GM23338 (cell line): Measurements from ENCODE around the gene RELN. TPM values are rescaled to one million over a fixed set of nuclear protein-coding genes. Genes with fewer than 3 reads are reported as not detected.

ENCODE experiments used
- ATAC-seq: fragments of 200-7000 bp; cut with Tn5 transposase; 3 replicates; pipeline ENCODE4 v1.9.1; 2020
- DNase-seq: peaks from one replicate; pipeline ENCODE4 v3.0.0-alpha.2; 2015; ENCODE audit warnings: low spot score
- H2AFZ ChIP-seq: fragments of 200-600 bp; sonication (generic); 2 replicates; pipeline ENCODE4 v1.8.0; 2016; ENCODE audit warnings: antibody characterized with exemption, mild to moderate bottlenecking, moderate library complexity
- H3F3A ChIP-seq: fragments of 200-600 bp; sonication (generic); replicated peaks from 2 replicates; pipeline ENCODE4 v1.8.0; 2017; ENCODE audit warnings: antibody characterized with exemption, mixed run types, low read depth
- H3K27ac ChIP-seq: fragments of 200-600 bp; sonication (generic); 2 replicates; pipeline ENCODE4 v1.6.1; 2016; ENCODE audit warnings: low read depth
- H3K27me3 ChIP-seq: fragments of 200-600 bp; sonication (generic); 2 replicates; pipeline ENCODE4 v1.8.0; 2016; ENCODE audit warnings: mild to moderate bottlenecking, mixed run types, moderate library complexity; ENCODE audit not compliant: insufficient read depth
- H3K36me3 ChIP-seq: fragments of 200-600 bp; sonication (generic); 2 replicates; pipeline ENCODE4 v1.8.0; 2016; ENCODE audit warnings: mild to moderate bottlenecking; ENCODE audit not compliant: insufficient read depth
- H3K4me1 ChIP-seq: fragments of 200-600 bp; sonication (generic); 2 replicates; pipeline ENCODE4 v1.8.0; 2016; ENCODE audit warnings: mild to moderate bottlenecking, moderate library complexity; ENCODE audit not compliant: insufficient read depth
- H3K4me2 ChIP-seq: fragments of 200-600 bp; sonication (generic); 2 replicates; pipeline ENCODE4 v1.7.1; 2017; ENCODE audit warnings: mixed run types
- H3K4me3 ChIP-seq: fragments of 200-600 bp; sonication (generic); 2 replicates; pipeline ENCODE4 v1.6.1; 2016; ENCODE audit warnings: mixed run types
- H3K79me2 ChIP-seq: fragments of 200-600 bp; sonication (generic); replicated peaks from 2 replicates; pipeline ENCODE4 v1.8.0; 2017; ENCODE audit warnings: mild to moderate bottlenecking; ENCODE audit not compliant: insufficient read depth
- H3K9me2 ChIP-seq: fragments of 200-600 bp; sonication (generic); 2 replicates; pipeline ENCODE4 v1.8.0; 2017; ENCODE audit not compliant: insufficient read depth
- H4K20me1 ChIP-seq: fragments of 200-600 bp; sonication (generic); replicated peaks from 2 replicates; pipeline ENCODE4 v1.8.0; 2017; ENCODE audit warnings: mild to moderate bottlenecking; ENCODE audit not compliant: insufficient read depth
- H3K27ac Mint-ChIP-seq: 2 replicates; pipeline ENCODE4 v1.8.0; 2020; ENCODE audit warnings: inconsistent platforms, mild to moderate bottlenecking, moderate library complexity, mixed read lengths
- H3K27me3 Mint-ChIP-seq: 3 replicates; pipeline ENCODE4 v1.8.0; 2022; ENCODE audit warnings: low read depth, mild to moderate bottlenecking, moderate library complexity, mixed read lengths, inconsistent platforms; ENCODE audit not compliant: insufficient read depth, poor library complexity
- H3K36me3 Mint-ChIP-seq: 3 replicates; pipeline ENCODE4 v1.8.0; 2021; ENCODE audit warnings: low read depth, mild to moderate bottlenecking, inconsistent platforms, moderate library complexity, mixed read lengths
- H3K4me1 Mint-ChIP-seq: 3 replicates; pipeline ENCODE4 v1.8.0; 2020; ENCODE audit warnings: mild to moderate bottlenecking, inconsistent platforms, mixed read lengths
- H3K4me3 Mint-ChIP-seq: 3 replicates; pipeline ENCODE4 v1.8.0; 2021; ENCODE audit warnings: moderate library complexity, mild to moderate bottlenecking, inconsistent platforms, mixed read lengths
- H3K9me3 Mint-ChIP-seq: 3 replicates; pipeline ENCODE4 v1.8.0; 2020; ENCODE audit warnings: moderate library complexity, mild to moderate bottlenecking, inconsistent platforms, mixed read lengths
- CREB1 ChIP-seq: fragments of 250-450 bp; sonication (Bioruptor Pico); IDR thresholded peaks from 2 replicates; pipeline ENCODE4 v1.5.0; 2020; ENCODE audit warnings: low read depth, mild to moderate bottlenecking, moderate library complexity
- EZH2 ChIP-seq: fragments of 200-600 bp; sonication (generic); IDR thresholded peaks from one replicate; pipeline ENCODE4 v1.8.0; 2017; ENCODE audit warnings: antibody characterized with exemption, mild to moderate bottlenecking, low read depth; ENCODE audit not compliant: unreplicated experiment
- JUNB ChIP-seq: IDR thresholded peaks from one replicate; pipeline ENCODE4 v1.6.1; 2016; ENCODE audit warnings: antibody characterized with exemption; ENCODE audit not compliant: unreplicated experiment
- POLR2AphosphoS5 ChIP-seq: IDR thresholded peaks from 2 replicates; pipeline ENCODE4 v1.6.1; 2016; ENCODE audit warnings: antibody characterized with exemption, low read depth
- polyA plus RNA-seq: library from polyadenylated mRNA; unstranded; fragments of >200 nt; fragmentation: Nextera tagmentation; extraction: Ambion mirVana; gene quantifications from 2 replicates; pipeline ENCODE4 v1.2.1, GENCODE V29; 2016
- total RNA-seq: library from RNA; depleted of rRNA; stranded (reverse); fragments of >200 nt; shearing (Covaris generic); gene quantifications from 2 replicates; pipeline ENCODE4 v1.2.3, GENCODE V29; 2014
- TF ChIP-seq, protein P1 (sequence below): fragments of 250-450 bp; sonication (Bioruptor Pico); IDR thresholded peaks from 2 replicates; pipeline ENCODE4 v1.5.0; 2020; ENCODE audit warnings: mild to moderate bottlenecking, moderate library complexity
- TF ChIP-seq, protein P2 (sequence below): IDR thresholded peaks from one replicate; pipeline ENCODE4 v1.6.1; 2018; ENCODE audit warnings: antibody characterized with exemption; ENCODE audit not compliant: unreplicated experiment
- TF ChIP-seq, protein P3 (sequence below): IDR thresholded peaks from 2 replicates; pipeline ENCODE4 v1.6.1; 2016; ENCODE audit warnings: antibody characterized with exemption

The RELN gene
- total and polyA plus RNA-seq, 2 experiments from 2014 or later, result 0.10 to 0.76 TPM

DNA sequence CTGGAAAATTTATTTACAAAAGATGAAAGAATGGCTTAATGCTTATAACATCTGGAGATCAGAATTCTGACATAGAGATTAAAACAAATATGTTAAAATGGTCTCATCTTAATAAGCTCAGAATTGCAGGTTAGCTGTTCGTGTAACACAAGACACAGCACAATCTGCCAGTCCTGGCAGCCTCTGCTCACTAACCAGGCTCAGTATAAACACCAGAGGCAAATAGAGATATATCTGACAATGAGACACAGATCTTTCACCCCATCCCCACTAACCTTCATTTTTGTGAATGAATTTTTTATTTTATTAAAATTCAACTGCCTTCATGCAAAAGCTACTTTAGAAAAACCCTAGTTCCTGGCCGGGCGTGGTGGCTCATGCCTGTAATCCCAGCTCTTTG, 51.8 kb downstream of the RELN start (continued):
- TF ChIP-seq, protein P1, sequence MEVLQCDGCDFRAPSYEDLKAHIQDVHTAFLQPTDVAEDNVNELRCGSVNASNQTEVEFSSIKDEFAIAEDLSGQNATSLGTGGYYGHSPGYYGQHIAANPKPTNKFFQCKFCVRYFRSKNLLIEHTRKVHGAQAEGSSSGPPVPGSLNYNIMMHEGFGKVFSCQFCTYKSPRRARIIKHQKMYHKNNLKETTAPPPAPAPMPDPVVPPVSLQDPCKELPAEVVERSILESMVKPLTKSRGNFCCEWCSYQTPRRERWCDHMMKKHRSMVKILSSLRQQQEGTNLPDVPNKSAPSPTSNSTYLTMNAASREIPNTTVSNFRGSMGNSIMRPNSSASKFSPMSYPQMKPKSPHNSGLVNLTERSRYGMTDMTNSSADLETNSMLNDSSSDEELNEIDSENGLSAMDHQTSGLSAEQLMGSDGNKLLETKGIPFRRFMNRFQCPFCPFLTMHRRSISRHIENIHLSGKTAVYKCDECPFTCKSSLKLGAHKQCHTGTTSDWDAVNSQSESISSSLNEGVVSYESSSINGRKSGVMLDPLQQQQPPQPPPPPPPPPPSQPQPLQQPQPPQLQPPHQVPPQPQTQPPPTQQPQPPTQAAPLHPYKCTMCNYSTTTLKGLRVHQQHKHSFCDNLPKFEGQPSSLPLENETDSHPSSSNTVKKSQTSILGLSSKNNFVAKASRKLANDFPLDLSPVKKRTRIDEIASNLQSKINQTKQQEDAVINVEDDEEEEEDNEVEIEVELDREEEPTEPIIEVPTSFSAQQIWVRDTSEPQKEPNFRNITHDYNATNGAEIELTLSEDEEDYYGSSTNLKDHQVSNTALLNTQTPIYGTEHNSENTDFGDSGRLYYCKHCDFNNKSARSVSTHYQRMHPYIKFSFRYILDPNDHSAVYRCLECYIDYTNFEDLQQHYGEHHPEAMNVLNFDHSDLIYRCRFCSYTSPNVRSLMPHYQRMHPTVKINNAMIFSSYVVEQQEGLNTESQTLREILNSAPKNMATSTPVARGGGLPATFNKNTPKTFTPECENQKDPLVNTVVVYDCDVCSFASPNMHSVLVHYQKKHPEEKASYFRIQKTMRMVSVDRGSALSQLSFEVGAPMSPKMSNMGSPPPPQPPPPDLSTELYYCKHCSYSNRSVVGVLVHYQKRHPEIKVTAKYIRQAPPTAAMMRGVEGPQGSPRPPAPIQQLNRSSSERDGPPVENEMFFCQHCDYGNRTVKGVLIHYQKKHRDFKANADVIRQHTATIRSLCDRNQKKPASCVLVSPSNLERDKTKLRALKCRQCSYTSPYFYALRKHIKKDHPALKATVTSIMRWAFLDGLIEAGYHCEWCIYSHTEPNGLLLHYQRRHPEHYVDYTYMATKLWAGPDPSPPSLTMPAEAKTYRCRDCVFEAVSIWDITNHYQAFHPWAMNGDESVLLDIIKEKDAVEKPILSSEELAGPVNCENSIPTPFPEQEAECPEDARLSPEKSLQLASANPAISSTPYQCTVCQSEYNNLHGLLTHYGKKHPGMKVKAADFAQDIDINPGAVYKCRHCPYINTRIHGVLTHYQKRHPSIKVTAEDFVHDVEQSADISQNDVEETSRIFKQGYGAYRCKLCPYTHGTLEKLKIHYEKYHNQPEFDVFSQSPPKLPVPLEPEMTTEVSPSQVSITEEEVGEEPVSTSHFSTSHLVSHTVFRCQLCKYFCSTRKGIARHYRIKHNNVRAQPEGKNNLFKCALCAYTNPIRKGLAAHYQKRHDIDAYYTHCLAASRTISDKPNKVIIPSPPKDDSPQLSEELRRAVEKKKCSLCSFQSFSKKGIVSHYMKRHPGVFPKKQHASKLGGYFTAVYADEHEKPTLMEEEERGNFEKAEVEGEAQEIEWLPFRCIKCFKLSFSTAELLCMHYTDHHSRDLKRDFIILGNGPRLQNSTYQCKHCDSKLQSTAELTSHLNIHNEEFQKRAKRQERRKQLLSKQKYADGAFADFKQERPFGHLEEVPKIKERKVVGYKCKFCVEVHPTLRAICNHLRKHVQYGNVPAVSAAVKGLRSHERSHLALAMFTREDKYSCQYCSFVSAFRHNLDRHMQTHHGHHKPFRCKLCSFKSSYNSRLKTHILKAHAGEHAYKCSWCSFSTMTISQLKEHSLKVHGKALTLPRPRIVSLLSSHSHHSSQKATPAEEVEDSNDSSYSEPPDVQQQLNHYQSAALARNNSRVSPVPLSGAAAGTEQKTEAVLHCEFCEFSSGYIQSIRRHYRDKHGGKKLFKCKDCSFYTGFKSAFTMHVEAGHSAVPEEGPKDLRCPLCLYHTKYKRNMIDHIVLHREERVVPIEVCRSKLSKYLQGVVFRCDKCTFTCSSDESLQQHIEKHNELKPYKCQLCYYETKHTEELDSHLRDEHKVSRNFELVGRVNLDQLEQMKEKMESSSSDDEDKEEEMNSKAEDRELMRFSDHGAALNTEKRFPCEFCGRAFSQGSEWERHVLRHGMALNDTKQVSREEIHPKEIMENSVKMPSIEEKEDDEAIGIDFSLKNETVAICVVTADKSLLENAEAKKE (CRISPR knock-in tag), result no peak
- TF ChIP-seq, protein P2, sequence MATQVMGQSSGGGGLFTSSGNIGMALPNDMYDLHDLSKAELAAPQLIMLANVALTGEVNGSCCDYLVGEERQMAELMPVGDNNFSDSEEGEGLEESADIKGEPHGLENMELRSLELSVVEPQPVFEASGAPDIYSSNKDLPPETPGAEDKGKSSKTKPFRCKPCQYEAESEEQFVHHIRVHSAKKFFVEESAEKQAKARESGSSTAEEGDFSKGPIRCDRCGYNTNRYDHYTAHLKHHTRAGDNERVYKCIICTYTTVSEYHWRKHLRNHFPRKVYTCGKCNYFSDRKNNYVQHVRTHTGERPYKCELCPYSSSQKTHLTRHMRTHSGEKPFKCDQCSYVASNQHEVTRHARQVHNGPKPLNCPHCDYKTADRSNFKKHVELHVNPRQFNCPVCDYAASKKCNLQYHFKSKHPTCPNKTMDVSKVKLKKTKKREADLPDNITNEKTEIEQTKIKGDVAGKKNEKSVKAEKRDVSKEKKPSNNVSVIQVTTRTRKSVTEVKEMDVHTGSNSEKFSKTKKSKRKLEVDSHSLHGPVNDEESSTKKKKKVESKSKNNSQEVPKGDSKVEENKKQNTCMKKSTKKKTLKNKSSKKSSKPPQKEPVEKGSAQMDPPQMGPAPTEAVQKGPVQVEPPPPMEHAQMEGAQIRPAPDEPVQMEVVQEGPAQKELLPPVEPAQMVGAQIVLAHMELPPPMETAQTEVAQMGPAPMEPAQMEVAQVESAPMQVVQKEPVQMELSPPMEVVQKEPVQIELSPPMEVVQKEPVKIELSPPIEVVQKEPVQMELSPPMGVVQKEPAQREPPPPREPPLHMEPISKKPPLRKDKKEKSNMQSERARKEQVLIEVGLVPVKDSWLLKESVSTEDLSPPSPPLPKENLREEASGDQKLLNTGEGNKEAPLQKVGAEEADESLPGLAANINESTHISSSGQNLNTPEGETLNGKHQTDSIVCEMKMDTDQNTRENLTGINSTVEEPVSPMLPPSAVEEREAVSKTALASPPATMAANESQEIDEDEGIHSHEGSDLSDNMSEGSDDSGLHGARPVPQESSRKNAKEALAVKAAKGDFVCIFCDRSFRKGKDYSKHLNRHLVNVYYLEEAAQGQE, result no peak
- TF ChIP-seq POLR2AphosphoS5 (no peak), EZH2 (no peak), JUNB (no peak)

DNA sequence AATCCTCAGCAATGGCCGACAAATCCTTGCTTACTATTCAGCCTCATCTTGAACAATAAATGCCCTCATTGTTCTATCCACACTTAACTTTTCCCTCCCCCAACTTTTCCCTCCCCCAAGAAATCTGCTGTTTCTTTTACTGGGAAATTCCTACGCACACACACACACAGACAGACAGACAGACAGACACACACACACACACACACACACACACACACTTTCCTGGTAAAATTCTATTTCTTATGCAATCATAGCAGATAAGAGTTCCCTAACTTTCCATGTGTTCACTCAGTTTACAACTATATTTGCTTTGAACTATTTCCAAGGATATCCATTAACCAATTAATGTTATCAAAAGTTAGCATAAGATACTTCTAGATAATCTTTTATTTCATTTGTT, 52.9 kb downstream of the RELN start:
- H3K4me1 ChIP-seq, result no peaks in the 10 kb centered on the region
- H3K79me2 ChIP-seq, result no peaks in the 10 kb centered on the region
- no peak overlapping the region for H3K4me3 Mint-ChIP-seq
- no peak overlapping the region for H3K4me3 ChIP-seq
- no peaks in the 10 kb centered on the region for H3K27me3 ChIP-seq
- peaks cover 2% of the 10 kb centered on the region for H3K27me3 Mint-ChIP-seq
- no peaks in the 10 kb centered on the region for H3K9me2 ChIP-seq
- no peaks in the 10 kb centered on the region for H3K36me3 Mint-ChIP-seq
- peaks cover 14% of the 10 kb centered on the region for H3K4me1 Mint-ChIP-seq
- H3K27ac ChIP-seq, result no peak overlapping the region
- no peaks in the 10 kb centered on the region for H3K36me3 ChIP-seq
- H2AFZ ChIP-seq, result no peak overlapping the region
- no peaks in the 10 kb centered on the region for H4K20me1 ChIP-seq
- H3K27ac Mint-ChIP-seq, result no peak overlapping the region
- no peak for DNase-seq
- ATAC-seq, result no peak
- H3K4me2 ChIP-seq, result no peak overlapping the region
- no peaks in the 10 kb centered on the region for H3F3A ChIP-seq
- H3K9me3 Mint-ChIP-seq, result no peaks in the 10 kb centered on the region
- TF ChIP-seq, protein P3, sequence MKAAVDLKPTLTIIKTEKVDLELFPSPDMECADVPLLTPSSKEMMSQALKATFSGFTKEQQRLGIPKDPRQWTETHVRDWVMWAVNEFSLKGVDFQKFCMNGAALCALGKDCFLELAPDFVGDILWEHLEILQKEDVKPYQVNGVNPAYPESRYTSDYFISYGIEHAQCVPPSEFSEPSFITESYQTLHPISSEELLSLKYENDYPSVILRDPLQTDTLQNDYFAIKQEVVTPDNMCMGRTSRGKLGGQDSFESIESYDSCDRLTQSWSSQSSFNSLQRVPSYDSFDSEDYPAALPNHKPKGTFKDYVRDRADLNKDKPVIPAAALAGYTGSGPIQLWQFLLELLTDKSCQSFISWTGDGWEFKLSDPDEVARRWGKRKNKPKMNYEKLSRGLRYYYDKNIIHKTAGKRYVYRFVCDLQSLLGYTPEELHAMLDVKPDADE, result no peak
- TF ChIP-seq POLR2AphosphoS5, result no peak
- no peak for TF ChIP-seq CREB1 (CRISPR knock-in tag)
- no peak for TF ChIP-seq JUNB
